Measurements from ENCODE around the gene ABCA1.
"Not testable (repeated sequence)": the region's sequence is repeated elsewhere in the genome, so short reads cannot be mapped to it uniquely, and the experiment has no call there.

Gene ABCA1

DNA sequence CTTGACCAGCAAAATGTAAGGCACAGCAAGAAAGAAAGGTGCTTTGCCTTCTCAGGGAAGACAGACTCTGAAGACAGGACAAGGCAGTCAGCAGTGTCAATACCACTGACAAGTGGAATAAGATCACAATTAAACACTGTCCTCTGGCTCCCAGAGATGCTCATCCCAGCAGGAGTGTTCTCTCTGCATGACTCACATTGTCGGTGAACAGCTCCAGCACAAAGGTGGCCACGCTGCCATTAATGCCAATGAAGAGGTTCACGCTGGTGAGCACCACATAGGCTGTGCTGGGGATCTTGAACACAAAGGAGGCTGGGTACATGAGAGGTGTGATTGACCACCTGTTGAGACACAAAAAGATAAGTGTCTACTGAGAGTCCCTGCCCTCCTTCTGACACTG, 132.1 kb downstream of the ABCA1 start:
- DNase-seq (ENCODE audit: low read depth in 2 of 2) = no peak

GRCh38 chr9:104795082-104795481, 132.9 kb downstream of the ABCA1 start:
- no peak for DNase-seq (ENCODE audit: low read depth in 2 of 2)

- DNase-seq (ENCODE audit: low read depth in 2 of 2) = no peak
Observed at GRCh38 chr9:104794070-104794469, 133.9 kb downstream of the ABCA1 start.

GRCh38 chr9:104788251-104788650, 139.7 kb downstream of the ABCA1 start:
- no peak for DNase-seq (ENCODE audit: low read depth in 2 of 2)

DNA sequence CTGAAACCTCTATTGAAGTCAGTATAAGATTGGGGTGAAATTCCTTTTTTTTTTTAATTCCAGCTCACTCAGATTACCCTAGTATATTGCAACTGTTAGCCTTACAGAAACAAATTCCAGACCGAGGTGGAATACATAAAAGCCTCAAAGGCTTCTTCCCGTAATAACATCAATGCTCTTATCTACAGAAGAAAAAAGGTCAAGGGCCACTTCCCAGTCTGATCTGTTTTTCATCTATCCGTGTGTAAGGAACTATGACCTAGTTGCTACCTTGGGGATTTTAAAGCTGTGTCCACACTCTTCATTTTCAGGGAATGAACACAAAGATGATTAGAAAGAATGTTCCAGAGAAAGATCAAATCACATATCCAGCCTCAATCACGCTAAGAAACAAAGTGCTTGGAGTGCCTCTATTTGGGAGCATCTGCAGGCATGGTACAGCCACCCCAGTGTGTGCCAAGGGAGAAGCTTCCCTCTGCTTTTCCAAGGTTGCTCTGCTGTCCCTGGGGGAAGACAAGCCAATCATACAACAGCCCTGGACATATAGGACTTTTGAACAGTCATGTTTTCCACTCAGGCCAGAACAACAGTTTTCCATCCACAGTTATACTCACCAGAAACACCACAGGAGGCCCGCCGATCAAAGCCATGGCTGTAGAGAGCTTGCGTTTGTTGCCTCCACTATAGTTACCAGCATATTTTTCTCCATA, 140.5 kb downstream of the ABCA1 start:
- no peak for DNase-seq (ENCODE audit: low read depth in 2 of 2)

- DNase-seq (ENCODE audit: low read depth in 2 of 2) = no peak
Observed at GRCh38 chr9:104786293-104786692, 141.7 kb downstream of the ABCA1 start.

- DNase-seq (ENCODE audit: low read depth in 2 of 2) = no peak
Observed at GRCh38 chr9:104784098-104784497, 143.9 kb downstream of the ABCA1 start.

- DNase-seq (ENCODE audit: low read depth in 2 of 2) = no peak
Observed at GRCh38 chr9:104783588-104783987, 144.4 kb downstream of the ABCA1 start.

GRCh38 chr9:104780796-104781395, 147.1 kb downstream of the ABCA1 start:
- no peak for DNase-seq (ENCODE audit: low read depth in 2 of 2)

DNA sequence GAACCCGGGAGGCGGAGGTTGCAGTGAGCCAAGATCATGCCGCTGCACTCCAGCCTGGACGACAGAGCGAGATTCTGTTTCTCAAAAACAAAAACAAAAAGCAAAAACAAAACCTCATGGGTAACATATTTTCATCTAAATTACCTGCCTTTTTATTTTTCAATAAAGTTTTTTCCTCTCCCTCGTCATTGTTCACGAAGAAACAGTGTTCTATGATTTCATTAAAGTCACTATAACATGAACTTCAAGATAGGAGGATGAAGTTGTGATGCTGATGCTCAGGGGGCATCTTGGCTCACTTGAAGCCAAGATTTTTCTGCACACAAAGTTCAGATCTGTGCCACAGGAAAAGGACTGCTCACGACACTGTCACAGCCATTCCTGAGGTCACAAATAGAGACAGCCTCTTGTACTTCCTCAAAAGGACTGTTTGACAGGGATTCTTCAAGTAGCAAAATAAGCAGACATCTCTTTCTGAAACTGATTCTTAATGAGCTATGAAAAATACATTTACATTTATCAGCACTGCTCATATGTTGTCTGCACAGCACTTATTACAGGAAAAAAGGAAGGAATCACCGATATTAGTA, 147.9 kb downstream of the ABCA1 start:
- DNase-seq (ENCODE audit: low read depth in 2 of 2) = no peak

DNA sequence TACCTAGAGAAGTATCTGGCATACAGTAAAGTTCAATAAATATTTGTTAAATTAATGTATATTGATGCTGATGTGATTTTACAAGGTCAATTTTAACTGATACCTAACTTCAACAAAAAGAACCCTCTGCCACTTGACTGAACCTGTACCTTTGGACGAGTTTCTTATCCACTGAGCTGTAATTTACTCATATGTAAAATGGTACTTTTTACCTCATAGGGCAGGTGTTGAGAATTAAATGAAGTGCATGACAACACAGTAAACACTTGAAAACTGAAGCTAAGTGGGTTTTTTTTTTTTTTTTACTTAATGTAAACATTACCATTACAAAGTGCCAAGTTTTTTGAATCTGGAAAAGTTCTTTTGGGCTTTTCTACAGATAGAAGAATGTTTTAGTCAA, 148.6 kb downstream of the ABCA1 start:
- no peak for DNase-seq (ENCODE audit: low read depth in 2 of 2)

GRCh38 chr9:104778802-104779201, 149.2 kb downstream of the ABCA1 start:
- DNase-seq (ENCODE audit: low read depth in 2 of 2) = no peak

DNA sequence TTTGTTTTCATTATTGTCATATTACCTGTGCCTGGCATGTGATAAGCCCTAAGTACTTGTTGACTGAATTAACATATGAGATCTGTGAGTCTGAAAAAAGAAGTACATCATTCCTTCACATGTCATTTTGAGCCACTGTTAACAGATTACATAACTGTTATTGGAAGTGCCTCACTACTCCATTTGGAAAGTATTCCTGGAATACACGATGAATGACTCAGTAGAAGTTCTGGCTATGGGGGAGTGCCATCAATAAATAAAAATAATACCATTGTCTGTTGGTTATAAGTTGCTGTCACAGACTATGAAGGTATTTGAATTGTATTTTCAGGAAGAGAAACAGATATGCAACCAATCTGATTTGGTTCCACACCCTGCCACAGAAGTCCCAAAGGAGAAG, 151.2 kb downstream of the ABCA1 start:
- DNase-seq (ENCODE audit: low read depth in 2 of 2) = no peak

DNA sequence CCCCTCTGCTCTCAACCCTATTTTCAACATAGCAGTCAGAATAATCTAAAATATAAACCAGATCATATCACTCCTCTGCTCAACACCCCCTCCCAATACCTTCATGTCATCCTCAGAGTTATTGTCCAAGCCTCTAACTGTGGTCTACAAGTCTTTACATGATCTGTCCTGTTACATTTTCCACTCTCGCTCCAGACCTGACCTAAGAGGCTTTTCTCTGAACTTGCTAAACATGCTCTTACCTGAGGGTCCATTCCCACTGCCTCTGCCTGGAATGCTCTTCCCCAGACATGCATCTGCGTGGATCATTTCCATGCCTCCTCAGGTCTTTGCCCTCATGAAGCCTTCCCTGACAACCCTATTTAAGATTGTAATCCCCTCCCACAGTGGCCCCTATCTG, 152.0 kb downstream of the ABCA1 start:
- no peak for DNase-seq (ENCODE audit: low read depth in 2 of 2)

DNA sequence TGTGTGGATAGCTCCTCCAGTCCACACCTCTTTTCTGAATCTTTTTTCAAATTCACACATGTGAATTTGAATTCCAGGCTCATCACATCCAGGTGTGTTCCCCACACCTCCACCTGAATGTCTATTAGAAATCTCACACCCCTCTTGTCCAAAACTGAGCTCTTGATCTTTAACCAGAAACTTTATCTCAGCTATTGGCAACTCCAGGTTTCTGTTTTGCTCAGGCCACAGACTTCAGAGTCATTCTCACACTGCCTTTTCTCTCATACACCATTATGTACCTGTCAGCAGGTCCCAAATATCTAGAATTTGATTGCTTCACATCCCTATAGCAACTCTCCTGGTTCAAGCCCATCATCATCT, 152.4 kb downstream of the ABCA1 start:
- no peak for DNase-seq (ENCODE audit: low read depth in 2 of 2)

GRCh38 chr9:104774831-104775573, 153.0 kb downstream of the ABCA1 start:
- DNase-seq (ENCODE audit: low read depth in 2 of 2) = no peak

GRCh38 chr9:104774132-104774531, 153.8 kb downstream of the ABCA1 start:
- no peak for DNase-seq (ENCODE audit: low read depth in 2 of 2)

DNA sequence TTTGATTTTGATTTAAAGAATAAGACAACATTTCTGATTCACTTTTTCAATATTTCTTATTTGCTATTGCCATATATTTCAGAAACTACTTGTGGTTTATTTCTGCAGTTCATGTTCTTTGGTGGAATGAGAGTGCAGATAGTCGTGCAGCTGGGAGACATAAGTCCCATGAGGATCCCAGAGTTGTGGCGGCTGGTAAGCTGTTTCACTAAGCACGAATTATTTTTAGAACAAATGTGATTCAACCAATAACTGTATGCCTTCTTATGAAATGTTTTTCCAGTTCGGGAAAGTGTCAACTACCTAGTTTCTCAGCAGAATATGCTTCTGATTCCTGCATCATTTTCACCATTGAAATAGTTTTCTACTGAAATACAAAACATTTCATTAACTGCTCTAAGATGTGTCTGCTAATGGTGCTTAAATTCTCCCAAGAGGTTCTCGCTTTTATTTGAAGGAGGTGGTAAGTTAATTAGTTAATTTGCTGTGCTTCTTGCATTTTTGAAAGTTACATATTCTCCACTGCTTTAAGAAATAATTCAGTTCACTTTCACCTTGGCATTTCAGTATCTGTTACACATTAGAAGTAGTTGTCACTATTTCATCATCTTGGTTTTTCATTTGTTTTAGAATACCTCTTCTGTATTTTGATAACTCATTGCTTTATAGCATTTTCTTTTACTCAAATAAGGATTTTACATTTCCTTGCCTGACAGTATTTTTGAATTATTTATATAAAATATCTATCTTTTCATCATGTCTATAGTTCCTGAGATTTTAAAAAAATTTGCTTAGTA, 155.0 kb downstream of the ABCA1 start:
- no peak for DNase-seq (ENCODE audit: low read depth in 2 of 2)

GRCh38 chr9:104769655-104770054, 158.3 kb downstream of the ABCA1 start:
- DNase-seq (ENCODE audit: low read depth in 2 of 2) = no peak

DNA sequence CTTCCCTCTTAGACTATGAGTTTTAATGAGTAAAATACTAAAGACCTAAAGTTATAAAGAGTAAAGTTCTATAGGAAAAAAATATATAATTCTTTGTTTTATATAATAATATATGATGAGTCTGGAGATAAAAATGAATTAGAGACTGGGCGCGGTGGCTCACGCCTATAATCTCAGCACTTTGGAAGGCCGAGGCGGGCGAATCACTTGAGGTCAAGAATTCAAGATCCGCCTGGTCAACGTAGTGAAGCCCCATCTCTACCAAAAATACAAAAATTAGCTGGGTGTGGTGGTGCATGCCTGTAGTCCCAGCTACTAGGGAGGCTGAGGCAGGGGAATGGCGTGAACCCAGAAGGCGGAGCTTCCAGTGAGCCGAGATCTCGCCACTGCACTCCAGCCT, 158.9 kb downstream of the ABCA1 start:
- DNase-seq (ENCODE audit: low read depth in 2 of 2) = not testable (repeated sequence)

DNA sequence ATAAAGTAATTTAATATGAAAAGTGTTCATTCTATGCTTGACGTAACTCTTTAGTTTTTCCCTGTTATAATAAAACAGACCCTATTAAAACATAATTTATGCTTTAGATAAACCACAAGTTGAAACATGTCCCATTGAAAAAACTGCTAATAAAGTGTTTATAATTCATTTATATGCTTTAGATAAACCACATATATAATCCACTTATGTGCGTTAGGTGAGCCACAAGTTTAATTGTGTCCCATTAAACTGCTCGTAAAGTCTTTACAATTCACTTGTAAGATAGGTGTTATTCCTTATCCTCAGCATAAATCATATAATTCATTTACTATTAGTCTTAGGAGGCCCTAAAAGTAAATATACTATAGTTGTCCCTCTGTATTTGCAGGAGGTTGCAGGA, 160.4 kb downstream of the ABCA1 start:
- DNase-seq (ENCODE audit: low read depth in 2 of 2) = no peak

DNA sequence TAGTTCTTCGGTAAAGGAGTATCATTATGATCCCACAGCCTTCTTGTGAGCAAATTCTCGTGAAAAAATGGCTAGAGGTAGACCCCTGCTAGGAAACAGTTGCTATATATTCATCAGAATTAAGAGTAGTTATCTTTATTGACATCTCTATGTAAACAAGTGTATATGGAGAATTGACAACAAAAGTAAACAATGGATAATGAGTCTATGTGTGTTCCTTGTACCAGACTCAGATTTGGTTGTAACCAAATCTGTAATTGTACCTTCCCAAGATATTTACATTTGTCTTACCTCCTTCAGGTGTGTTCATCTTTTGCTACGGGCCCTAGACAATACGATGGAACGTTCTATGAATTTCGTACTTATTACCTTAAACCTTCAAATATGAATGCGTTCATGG, 161.9 kb downstream of the ABCA1 start:
- no peak for DNase-seq (ENCODE audit: low read depth in 2 of 2)

Data from stimulated activated CD8-positive, alpha-beta memory T cell treated with anti-CD3 and anti-CD28 coated beads, Interleukin-2, amount 100 ng/mL, for 1 hour (primary cell).